Ovary (tissue), 9 donors: Measurements from ENCODE around the gene CEP85. TPM values are rescaled to one million over a fixed set of nuclear protein-coding genes. Genes with fewer than 3 reads are reported as not detected.

Experiments used
- DNase-seq, 5 donors: peaks; one replicate each; pipeline ENCODE4 v3.0.0-alpha.2; 2019 to 2020
- H3K27ac ChIP-seq, 2 donors: fragments of 200-600 bp; one replicate each; pipeline versions ENCODE4 v1.5.1 to v1.8.0; 2019 to 2022
- H3K27me3 ChIP-seq: fragments of 200-600 bp; one replicate; pipeline ENCODE4 v1.8.0; 2022
- H3K36me3 ChIP-seq: fragments of 200-600 bp; sonication (generic); one replicate; pipeline ENCODE4 v1.5.1; 2019
- H3K4me1 ChIP-seq: one replicate; pipeline ENCODE4 v1.8.1; 2013; ENCODE audit warnings: mild to moderate bottlenecking, moderate library complexity; ENCODE audit not compliant: insufficient read depth
- H3K4me3 ChIP-seq: fragments of 200-600 bp; sonication (generic); one replicate; pipeline ENCODE4 v1.5.1; 2017
- H3K9me3 ChIP-seq, 2 donors: fragments of 200-600 bp in 1 of 2; sonication (generic) in 1 of 2; one replicate each; pipeline versions ENCODE4 v1.5.1 to v1.8.1; 2013 to 2019; ENCODE audit warnings: mild to moderate bottlenecking in 1 of 2, moderate library complexity in 1 of 2
- CTCF ChIP-seq, 3 donors: fragments of 450-650 bp in 2 of 3; fragments of 200-600 bp in 1 of 3; IDR thresholded peaks; one replicate each; pipeline versions ENCODE4 v1.5.1 to v1.8.0; 2016 to 2022; ENCODE audit warnings: antibody characterized with exemption in 3 of 3, mild to moderate bottlenecking in 1 of 3
- EP300 ChIP-seq: sonication (generic); formaldehyde crosslinking; IDR thresholded peaks from one replicate; pipeline ENCODE4 v1.6.1; 2017; ENCODE audit warnings: antibody characterized with exemption
- POLR2A ChIP-seq: fragments of 450-650 bp; IDR thresholded peaks from one replicate; pipeline ENCODE4 v1.6.1; 2017; ENCODE audit warnings: antibody characterized with exemption, mild to moderate bottlenecking, moderate library complexity
- WGBS, 3 donors: extraction: QIAGEN DNeasy Blood & Tissue Kit in 1 of 3; methylation state at CpG; one replicate each; pipeline versions ENCODE4 v1.1.5 to v1.1.7; 2013 to 2017; 5-methylcytosine and 5-hydroxymethylcytosine counted together
- intact Hi-C, 4 donors: fragments of 100-400 bp; cut with DNase I; formaldehyde crosslinking; loops; one replicate each; pipeline versions ENCODE4 v1.11.0 to v1.15.1; 2022 to 2023
- polyA plus RNA-seq, 2 donors: library from polyadenylated mRNA; stranded (reverse); fragments of 200-250 nt in 1 of 2; fragments of 350-450 nt in 1 of 2; fragmentation: Illumina TruSeq in 1 of 2; extraction: RNeasy Lipid Tissue Mini Kit (QIAGEN cat#74804) in 1 of 2; gene quantifications; one replicate each; pipeline ENCODE4 v1.2.3, GENCODE V29; 2013 to 2014
- total RNA-seq, 7 donors: library from RNA; depleted of rRNA in 2 of 7; stranded (reverse); fragments of >200 nt in 2 of 7; fragmentation: NEBNext Ultra II Directional in 3 of 7; extraction: Animal tissue kit (Norgen Biotek cat#: 25700) in 3 of 7; gene quantifications; one replicate each; pipeline versions ENCODE4 v1.1.0 to v1.2.4, GENCODE V29; 2016 to 2023
- donor health status: DM: no; HTN: no; CAD: no; lungs with moderate emphysema.
- donor health status: DM: no; HTN: no; CAD: no.
- donor health status: Bipolar disorder and iron deficiency.
- donor health status: DM: yes; HTN: yes; CAD: no.
- donor health status: DM: no; HTN: no; CAD: no.
- donor health status: DM: yes; HTN: yes; CAD: no.

The CEP85 gene
- total and polyA plus RNA-seq, 9 donors = 2.0 to 8.4 (median 4.0) TPM

GRCh38 chr1:26323382-26323781 lies 89.4 kb downstream of the CEP85 start:
- H3K27ac ChIP-seq = no peak overlapping the region
- intact Hi-C loops = loop anchor here in 3 of 4 donors (2.0 to 10.0 kb wide), 3 partner anchors 53 to 221 kb away; no protein-coding TSS in a partner anchor
- no peaks in the 10 kb centered on the region for H3K9me3 ChIP-seq
- DNase-seq = no peak
- no peaks in the 10 kb centered on the region for H3K4me1 ChIP-seq
- no peaks in the 10 kb centered on the region for H3K36me3 ChIP-seq
- no peak for TF ChIP-seq EP300
- TF ChIP-seq CTCF (IDR thresholded peaks at IDR 0.05) = no peak
- TF ChIP-seq POLR2A = no peak
- H3K4me3 ChIP-seq = no peak overlapping the region
- 90 to 93% (median 90%) methylated on average over 2 of the region's 2 CpGs for WGBS, 3 donors
- no peaks in the 10 kb centered on the region for H3K27me3 ChIP-seq

GRCh38 chr1:26324550-26324949 lies 90.5 kb downstream of the CEP85 start:
- H3K27ac ChIP-seq = no peak overlapping the region
- DNase-seq = no peak
- no peaks in the 10 kb centered on the region for H3K27me3 ChIP-seq
- no peak for TF ChIP-seq EP300
- TF ChIP-seq CTCF (IDR thresholded peaks at IDR 0.05) = no peak
- TF ChIP-seq POLR2A = no peak
- 68 to 80% (median 70%) methylated on average over 3 of the region's 3 CpGs for WGBS, 3 donors
- intact Hi-C loops = loop anchor here in 2 of 4 donors (5.0 to 10.0 kb wide), 2 partner anchors 220 to 222 kb away; no protein-coding TSS in a partner anchor
- H3K4me3 ChIP-seq = no peak overlapping the region
- H3K36me3 ChIP-seq = no peaks in the 10 kb centered on the region
- no peaks in the 10 kb centered on the region for H3K9me3 ChIP-seq
- no peaks in the 10 kb centered on the region for H3K4me1 ChIP-seq

- H3K4me1 ChIP-seq = no peaks in the 10 kb centered on the region
- intact Hi-C loops = loop anchor here in 1 of 4 donors (10.0 kb wide), 1 partner anchor 223 kb away; no protein-coding TSS in a partner anchor
- H3K9me3 ChIP-seq = no peaks in the 10 kb centered on the region
- H3K36me3 ChIP-seq = no peaks in the 10 kb centered on the region
- no peaks in the 10 kb centered on the region for H3K27me3 ChIP-seq
- no peak overlapping the region for H3K4me3 ChIP-seq
- TF ChIP-seq CTCF (IDR thresholded peaks at IDR 0.05) (no peak), POLR2A (no peak), EP300 (no peak)
- DNase-seq = no peak
- 74 to 85% (median 83%) methylated on average over 8 of the region's 8 CpGs for WGBS, 3 donors
- H3K27ac ChIP-seq = no peak overlapping the region
Measured at GRCh38 chr1:26327956-26328362, 94.0 kb downstream of the CEP85 start.

Other genes starting within 250 kb of the CEP85 start
- 10 to 100 TPM in 1 of 7 donors, 1 to 10 TPM in 6; 4.6 to 10.2 (median 6.1) TPM for gene PAFAH2, start 236.1 kb upstream of the CEP85 start, total RNA-seq
- 10 to 100 TPM in 1 of 2 donors, 1 to 10 TPM in 1; 3.4 to 12.1 TPM for gene PAFAH2, start 236.1 kb upstream of the CEP85 start, polyA plus RNA-seq
- 1 to 10 TPM; 1.7 to 4.5 (median 3.7) TPM for gene EXTL1, start 212.4 kb upstream of the CEP85 start, total RNA-seq
- 1 to 10 TPM in 1 of 2 donors, under 1 TPM in 1; 0.47 to 1.5 TPM for gene EXTL1, start 212.4 kb upstream of the CEP85 start, polyA plus RNA-seq
- gene SLC30A2, start 188.1 kb upstream of the CEP85 start, total RNA-seq = under 1 TPM in 4 of 7 donors, not detected in 3; 0.11 to 0.80 (median 0.17) TPM
- gene SLC30A2, start 188.1 kb upstream of the CEP85 start, polyA plus RNA-seq = not detected
- gene TRIM63, start 166.6 kb upstream of the CEP85 start, total RNA-seq = 1 to 10 TPM in 1 of 7 donors, under 1 TPM in 1, not detected in 5; 0.12 to 1.6 TPM
- gene TRIM63, start 166.6 kb upstream of the CEP85 start, polyA plus RNA-seq = under 1 TPM; 0.06 to 0.27 TPM
- 10 to 100 TPM in 5 of 7 donors, 1 to 10 TPM in 2; 5.7 to 16.5 (median 12.3) TPM for gene PDIK1L, start 122.4 kb upstream of the CEP85 start, total RNA-seq
- 1 to 10 TPM; 4.5 to 4.6 TPM for gene PDIK1L, start 122.4 kb upstream of the CEP85 start, polyA plus RNA-seq
- gene FAM110D, start 75.1 kb upstream of the CEP85 start, total RNA-seq = 1 to 10 TPM in 6 of 7 donors, under 1 TPM in 1; 0.91 to 4.9 (median 2.1) TPM
- 1 to 10 TPM; 1.6 to 3.0 TPM for gene FAM110D, start 75.1 kb upstream of the CEP85 start, polyA plus RNA-seq
- not detected for gene C1orf232, start 65.2 kb upstream of the CEP85 start, total RNA-seq
- gene C1orf232, start 65.2 kb upstream of the CEP85 start, polyA plus RNA-seq = not detected
- 10 to 100 TPM; 17.8 to 62.5 (median 40.1) TPM for gene ZNF593, start 64.3 kb upstream of the CEP85 start, total RNA-seq
- 10 to 100 TPM in 1 of 2 donors, 1 to 10 TPM in 1; 1.8 to 36.5 TPM for gene ZNF593, start 64.3 kb upstream of the CEP85 start, polyA plus RNA-seq
- gene ZNF593OS, start 62.4 kb upstream of the CEP85 start, total RNA-seq = not detected
- under 1 TPM in 1 of 2 donors, not detected in 1; 0.54 TPM for gene ZNF593OS, start 62.4 kb upstream of the CEP85 start, polyA plus RNA-seq
- 10 to 100 TPM in 1 of 7 donors, 1 to 10 TPM in 6; 2.9 to 16.8 (median 6.3) TPM for gene CNKSR1, start 56.7 kb upstream of the CEP85 start, total RNA-seq
- gene CNKSR1, start 56.7 kb upstream of the CEP85 start, polyA plus RNA-seq = 1 to 10 TPM in 1 of 2 donors, under 1 TPM in 1; 0.73 to 1.7 TPM
- gene CATSPER4, start 43.6 kb upstream of the CEP85 start, total RNA-seq = not detected
- not detected for gene CATSPER4, start 43.6 kb upstream of the CEP85 start, polyA plus RNA-seq
- 100 to 1,000 TPM in 1 of 7 donors, 10 to 100 TPM in 6; 18.6 to 117 (median 58.3) TPM for gene SH3BGRL3, start 45.9 kb downstream of the CEP85 start, total RNA-seq
- gene SH3BGRL3, start 45.9 kb downstream of the CEP85 start, polyA plus RNA-seq = 100 to 1,000 TPM in 1 of 2 donors, 10 to 100 TPM in 1; 57.8 to 242 TPM
- 10 to 100 TPM; 17.3 to 37.0 (median 28.8) TPM for gene UBXN11, start 72.4 kb downstream of the CEP85 start, total RNA-seq
- 10 to 100 TPM in 1 of 2 donors, 1 to 10 TPM in 1; 3.6 to 25.1 TPM for gene UBXN11, start 72.4 kb downstream of the CEP85 start, polyA plus RNA-seq
- 1 to 10 TPM in 6 of 7 donors, not detected in 1; 1.3 to 6.2 (median 2.9) TPM for gene CD52, start 83.8 kb downstream of the CEP85 start, total RNA-seq
- gene CD52, start 83.8 kb downstream of the CEP85 start, polyA plus RNA-seq = 10 to 100 TPM in 1 of 2 donors, 1 to 10 TPM in 1; 7.1 to 45.5 TPM
- gene CRYBG2, start 119.9 kb downstream of the CEP85 start, total RNA-seq = 1 to 10 TPM in 1 of 7 donors, under 1 TPM in 1, not detected in 5; 0.23 to 2.3 TPM
- under 1 TPM in 1 of 2 donors, not detected in 1; 0.11 TPM for gene CRYBG2, start 119.9 kb downstream of the CEP85 start, polyA plus RNA-seq
- gene ZNF683, start 138.6 kb downstream of the CEP85 start, total RNA-seq = under 1 TPM in 3 of 7 donors, not detected in 4; 0.28 to 0.50 (median 0.41) TPM
- under 1 TPM in 1 of 2 donors, not detected in 1; 0.15 TPM for gene ZNF683, start 138.6 kb downstream of the CEP85 start, polyA plus RNA-seq
- 1 to 10 TPM in 1 of 7 donors, not detected in 6; 1.3 TPM for gene LIN28A, start 176.6 kb downstream of the CEP85 start, total RNA-seq
- gene LIN28A, start 176.6 kb downstream of the CEP85 start, polyA plus RNA-seq = not detected
- gene DHDDS, start 198.1 kb downstream of the CEP85 start, total RNA-seq = 10 to 100 TPM; 20.0 to 46.2 (median 27.3) TPM
- 10 to 100 TPM; 13.0 to 37.8 TPM for gene DHDDS, start 198.1 kb downstream of the CEP85 start, polyA plus RNA-seq
- gene HMGN2, start 238.2 kb downstream of the CEP85 start, total RNA-seq = 100 to 1,000 TPM; 199 to 504 (median 381) TPM
- gene HMGN2, start 238.2 kb downstream of the CEP85 start, polyA plus RNA-seq = 100 to 1,000 TPM; 608 to 609 TPM